HG03571 (cell line): ENCODE results near the gene PTGES.

Experiments
- ATAC-seq: cut with Tn5 transposase; IDR thresholded peaks from one replicate; pipeline ENCODE4 v1.9.1; 2021; ENCODE audit not compliant: unreplicated experiment

The PTGES gene

DNA sequence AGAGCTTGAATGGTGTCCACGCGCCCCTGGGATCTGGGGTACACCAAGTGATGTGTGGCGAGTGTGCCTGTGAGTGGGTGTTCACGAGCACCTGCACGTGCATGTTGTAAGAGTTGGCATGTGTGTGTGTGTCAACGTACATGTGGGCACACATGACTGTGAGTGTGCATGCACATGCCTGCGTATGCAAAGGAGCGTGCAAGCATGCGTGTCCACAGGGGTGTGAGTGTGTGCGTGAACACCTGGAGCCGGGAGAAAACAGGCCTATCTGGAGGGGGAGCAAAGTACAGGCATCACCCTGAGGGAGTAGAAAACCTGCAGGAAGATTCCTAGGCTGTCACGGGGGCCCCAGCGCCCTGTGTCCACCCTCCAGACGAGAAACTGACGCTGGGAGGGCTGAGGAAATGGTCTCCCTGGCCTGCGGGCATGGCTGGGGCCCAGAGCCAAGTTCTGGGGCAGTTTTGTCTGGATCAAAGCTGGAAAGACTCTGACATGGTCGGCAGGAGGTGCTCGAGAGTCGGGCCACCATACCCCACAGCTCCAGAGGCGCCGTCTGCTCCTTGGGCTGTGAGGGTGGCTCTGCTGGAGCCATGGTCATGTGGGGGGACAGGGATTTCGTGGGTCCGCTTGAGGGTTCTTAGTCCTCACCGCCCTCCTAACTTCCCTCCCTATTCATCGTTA is 31.8 kb downstream of the PTGES start:
- no peak for ATAC-seq

DNA sequence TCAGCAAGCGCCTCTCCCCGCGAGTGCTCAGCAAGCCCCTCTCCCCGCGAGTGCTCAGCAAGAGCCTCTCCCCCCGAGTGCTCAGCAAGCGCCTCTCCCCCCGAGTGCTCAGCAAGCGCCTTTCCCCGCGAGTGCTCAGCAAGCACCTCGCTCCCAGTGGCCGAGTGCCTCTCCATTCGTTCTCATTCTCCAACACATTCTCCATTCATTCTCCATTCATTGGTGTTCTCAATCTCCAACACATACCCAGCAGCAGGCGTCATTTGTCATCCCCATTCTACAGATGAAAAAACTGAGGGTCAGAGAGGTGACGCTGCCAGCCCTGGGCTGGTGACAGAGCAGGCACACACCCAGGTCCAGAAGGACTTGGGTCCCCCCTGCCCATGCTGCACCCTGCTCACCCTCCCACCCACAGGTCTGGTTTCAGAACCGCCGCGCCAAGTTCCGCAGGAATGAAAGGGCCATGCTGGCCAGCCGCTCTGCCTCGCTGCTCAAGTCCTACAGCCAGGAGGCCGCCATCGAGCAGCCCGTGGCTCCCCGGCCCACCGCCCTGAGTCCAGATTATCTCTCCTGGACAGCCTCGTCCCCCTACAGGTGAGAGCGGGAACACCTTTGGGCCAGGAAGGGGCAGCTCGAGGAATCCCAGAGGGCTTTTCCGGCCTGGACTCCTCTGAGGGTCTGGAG is 32.5 kb downstream of the PTGES start:
- no peak for ATAC-seq

DNA sequence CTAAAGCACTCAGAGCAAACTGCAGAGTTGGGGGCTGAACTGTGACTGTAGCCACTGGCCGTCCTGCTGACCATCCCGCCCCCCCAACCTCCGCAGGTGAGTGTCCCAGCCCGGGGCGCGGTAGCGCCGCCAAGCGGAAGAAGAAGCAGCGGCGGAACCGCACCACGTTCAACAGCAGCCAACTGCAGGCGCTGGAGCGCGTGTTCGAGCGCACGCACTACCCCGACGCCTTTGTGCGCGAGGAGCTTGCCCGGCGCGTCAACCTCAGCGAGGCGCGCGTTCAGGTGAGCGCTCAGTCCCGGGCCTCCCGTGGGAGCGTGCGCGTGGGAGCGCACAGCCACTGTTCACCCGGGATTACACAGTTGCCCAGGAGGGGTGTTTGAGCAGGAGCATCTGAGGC is 33.7 kb downstream of the PTGES start:
- ATAC-seq = no peak

DNA sequence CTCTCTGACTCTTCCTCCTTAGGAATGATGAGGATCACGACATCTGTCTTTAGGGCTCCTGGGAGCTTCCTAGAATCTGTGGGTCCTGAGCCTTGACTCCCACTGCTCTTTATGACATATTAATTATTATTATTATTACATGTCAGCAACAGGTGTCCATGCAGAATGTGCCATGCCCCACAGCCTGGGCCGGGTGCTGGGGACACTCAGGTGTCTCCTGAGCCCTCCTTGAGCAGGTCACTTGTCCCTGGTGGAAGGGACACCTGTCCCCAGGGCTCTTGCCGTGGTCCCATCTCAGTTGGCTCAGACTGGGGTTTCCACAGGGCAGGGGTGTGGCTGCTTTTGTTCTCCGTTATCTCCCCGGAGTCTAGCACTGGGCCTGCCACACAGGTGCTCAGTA is 34.2 kb downstream of the PTGES start:
- no peak for ATAC-seq

DNA sequence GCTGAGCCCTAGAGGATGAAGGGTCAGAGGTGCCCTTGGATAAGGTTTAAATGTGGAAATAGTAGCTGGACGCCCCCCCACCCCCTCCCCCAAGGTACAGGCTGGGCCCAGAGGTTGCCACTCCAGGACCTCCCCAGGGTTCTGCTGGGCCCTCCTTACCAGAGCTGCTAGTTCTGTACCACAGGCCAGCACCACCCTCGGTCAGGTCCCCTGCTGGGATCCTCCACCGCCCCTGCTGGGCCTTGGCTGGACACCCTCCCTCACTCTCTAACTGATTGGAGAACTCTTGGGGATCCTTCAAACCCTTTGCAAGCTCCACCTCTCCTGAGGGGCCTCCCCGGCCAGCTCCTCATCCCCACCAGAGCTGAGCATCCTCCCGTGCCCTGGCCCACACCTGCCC is 34.9 kb downstream of the PTGES start:
- ATAC-seq = no peak

DNA sequence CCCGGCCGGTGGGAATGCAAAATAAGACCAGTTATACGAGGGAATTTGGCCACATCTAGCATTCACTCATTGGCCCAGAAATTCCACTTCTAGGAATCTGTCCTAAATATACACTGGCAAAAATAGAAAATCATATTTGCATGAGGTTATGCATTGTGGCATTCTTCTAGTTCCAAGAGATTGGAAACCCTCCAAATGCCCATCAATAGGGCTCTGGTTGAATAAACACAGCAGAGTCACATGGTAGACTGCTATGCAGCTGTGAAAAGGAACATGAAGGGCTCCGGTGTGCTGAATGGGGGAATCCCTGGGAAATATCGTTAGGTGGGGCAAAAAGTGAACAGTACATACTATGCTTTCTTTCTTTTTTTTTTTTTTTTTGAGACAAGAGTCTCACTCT is 36.8 kb downstream of the PTGES start:
- ATAC-seq = no peak

DNA sequence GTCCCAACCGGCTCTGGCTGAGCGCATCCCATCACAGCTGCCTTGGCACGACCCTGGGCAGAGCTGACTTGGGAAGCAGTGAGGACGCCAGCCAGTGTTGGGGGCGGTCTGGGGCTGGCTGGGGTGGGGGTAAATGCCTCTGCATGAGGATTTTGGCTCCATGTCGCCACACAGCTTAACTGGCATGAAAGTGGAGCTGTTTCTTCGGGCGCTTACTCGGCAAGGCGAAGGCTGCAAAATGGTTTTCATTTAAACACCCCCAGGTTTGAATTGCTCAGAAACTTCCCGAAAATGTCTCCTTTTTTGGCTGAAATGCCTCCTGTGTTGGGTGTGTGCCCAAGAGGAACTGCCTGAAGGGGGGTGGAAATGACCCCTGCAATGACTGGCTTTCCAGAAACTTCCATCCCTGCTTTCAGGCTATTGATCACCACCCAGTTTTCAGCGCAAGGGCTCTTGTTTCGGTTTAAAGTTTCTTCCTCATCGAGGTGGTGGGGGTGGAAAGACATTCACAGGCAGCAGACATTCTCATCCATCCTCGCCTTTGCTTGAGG is 38.3 kb downstream of the PTGES start:
- ATAC-seq = no peak

DNA sequence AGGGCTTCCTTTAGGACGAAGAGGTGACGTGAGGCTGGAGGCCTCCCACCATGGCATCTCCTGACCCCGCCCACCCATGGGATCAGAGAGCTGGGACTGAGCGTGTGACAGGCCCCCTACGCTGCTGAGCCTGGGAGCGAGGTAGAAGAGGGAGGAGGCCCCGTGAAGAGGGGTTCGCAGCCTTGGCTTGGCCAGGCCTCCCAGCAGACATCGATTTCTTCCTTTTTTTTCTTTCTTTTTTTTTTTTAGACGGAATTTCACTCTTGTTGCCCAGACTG is 39.5 kb downstream of the PTGES start:
- no peak for ATAC-seq

DNA sequence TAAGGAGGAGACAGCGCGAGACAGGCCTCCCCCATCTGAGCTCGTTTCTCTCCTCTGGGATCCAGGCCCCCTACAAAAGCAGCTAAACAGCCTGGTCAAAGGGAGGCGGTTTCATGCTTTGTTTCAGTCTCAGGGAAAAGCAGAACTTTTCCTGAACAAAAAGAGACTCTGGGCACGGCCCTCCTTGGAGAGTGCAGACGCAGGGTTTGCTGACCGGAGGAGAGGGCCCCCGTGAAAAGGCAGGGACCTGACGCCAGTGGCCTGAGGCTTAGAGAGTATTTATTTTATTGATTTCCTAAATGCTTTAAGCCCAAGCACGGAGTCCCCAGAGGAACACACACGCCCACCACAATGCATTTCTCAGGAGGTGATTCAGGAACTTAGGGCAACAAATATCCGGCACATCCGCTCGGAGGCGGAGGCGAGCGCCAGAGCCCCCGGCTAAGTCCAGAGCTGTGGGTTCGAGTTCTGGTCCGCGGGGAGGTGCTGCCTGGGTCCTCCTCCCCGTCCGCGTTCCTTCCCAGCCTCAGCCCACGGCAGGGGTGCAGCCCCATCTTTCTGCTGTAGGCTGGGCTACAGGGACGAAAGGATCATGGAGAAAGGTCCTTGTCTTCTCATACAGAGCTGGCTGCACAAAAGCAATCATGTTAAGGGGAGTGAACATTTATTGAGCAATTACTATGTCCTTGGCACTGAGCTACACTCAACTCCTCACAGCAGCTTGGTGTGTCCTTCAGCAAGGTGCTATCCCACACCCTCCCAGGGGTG is 40.0 kb downstream of the PTGES start:
- ATAC-seq = no peak

DNA sequence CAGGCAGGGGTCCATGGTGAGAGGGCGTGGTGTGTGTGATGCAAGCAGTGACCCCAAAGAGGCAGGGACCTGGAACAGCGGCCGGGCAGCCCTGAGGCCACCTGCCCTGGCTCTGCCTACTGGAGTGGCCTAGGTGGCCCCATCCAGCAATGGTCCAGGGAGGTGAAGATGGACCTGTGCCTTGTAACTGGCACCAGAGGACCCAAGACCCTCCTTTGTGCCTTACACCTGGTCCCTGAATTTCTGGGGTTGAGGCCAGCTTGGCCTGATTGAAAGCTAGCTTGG is 42.7 kb downstream of the PTGES start:
- no peak for ATAC-seq

DNA sequence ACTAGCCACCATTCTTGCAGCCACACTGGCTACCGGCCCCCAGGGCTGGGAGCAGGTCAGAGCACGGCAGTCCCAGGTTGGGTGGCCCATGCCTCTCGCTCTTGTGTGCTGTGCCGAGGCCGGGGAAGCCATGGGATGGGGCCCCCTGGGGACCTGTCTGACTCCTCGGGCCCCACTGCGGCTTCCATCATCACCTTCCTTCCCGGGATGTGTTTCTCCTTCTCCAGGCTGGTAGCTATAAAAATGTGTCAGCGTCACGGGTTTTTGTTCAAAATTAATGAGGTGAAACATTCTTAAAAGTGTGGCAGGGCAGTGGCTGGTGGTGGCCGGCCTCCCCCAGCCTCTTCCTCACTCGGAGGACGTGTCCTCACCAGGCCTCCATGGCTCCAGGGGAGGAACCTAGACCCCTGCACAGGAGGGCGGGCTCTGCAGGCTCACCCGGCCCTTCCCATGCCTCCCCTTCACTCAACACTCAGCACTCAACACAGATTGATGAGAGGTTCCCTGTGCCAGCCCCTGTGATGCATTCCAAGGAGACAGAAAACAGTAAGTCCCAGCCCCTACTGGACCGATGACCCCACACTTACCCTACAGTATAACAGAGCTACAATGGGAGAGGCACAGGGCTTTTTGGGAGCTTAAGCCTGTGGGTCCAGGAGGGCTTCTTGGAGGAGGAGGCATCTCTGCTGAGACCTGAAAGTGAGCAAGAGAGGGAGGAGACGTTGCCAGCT is 43.2 kb downstream of the PTGES start:
- no peak for ATAC-seq

DNA sequence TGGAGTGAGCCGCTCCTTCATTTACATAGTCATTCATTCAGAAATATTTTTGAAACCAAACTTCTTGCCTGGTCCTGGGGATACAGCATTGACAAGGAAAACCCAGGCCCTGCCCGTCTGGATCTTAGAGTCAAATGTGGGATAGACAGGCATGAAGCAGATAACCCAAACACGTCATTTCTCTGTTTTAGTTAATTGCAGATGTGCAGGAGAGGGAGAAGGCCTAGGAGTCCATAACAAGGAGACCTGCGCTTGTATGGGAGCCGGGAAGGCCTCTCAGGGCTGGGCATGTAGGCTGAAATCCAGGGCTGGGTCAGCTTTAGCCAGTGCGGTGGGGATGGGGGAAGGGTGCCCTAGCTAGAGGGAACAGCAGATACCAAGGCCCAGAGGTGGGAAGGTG is 44.0 kb downstream of the PTGES start:
- ATAC-seq = no peak

DNA sequence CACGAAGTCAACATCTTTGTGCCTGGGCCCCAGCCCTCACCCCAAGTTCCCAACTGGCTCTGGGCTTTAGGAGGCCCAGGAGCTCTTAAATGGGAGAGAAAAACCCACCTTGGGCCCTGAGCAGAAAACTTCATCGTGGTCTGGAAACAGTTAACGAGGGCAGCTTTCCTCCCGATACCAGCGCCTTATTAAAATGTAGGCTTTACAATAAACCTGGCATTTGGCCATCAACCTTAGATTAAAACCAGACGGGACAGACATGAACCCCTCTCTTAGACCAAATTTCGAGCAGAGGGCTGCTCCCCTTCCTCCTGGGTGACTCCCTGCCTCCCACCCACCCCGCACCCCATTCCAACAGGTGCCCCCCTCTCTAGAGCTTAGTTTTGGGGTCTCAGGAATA is 48.0 kb downstream of the PTGES start:
- ATAC-seq = no peak

DNA sequence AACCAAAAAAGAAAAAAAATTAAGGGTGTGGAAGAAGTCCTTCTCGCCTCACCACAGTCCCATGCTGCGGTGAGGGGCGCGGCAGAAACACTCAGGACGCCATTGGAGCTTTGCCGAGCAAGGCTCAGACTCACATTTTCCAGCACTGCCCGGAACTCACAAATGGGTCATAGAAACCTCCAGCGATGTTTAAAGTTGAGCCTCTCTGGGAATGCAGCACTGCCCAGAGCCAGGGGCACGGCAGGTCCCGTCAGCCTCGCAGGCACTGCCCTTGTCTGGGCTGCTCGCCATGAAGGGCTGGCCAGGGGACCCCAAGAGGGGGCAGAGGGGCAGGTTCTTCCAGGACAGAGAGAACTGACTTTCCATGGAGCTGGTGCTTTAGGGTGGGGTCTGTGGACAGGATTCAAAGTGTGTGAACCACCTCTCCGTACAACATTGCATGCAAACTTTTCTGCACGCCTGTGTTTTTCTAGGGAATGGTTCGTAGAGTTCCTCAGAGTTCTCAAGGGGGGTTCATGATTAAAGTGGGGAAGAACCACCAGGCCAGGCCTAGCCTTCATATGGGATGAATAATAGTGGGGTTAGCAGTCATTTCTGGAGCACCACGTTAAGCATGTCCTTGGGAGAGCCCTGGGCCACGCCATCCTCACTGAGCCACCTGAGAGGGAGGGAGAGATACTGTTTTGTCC is 49.0 kb downstream of the PTGES start:
- ATAC-seq = no peak

DNA sequence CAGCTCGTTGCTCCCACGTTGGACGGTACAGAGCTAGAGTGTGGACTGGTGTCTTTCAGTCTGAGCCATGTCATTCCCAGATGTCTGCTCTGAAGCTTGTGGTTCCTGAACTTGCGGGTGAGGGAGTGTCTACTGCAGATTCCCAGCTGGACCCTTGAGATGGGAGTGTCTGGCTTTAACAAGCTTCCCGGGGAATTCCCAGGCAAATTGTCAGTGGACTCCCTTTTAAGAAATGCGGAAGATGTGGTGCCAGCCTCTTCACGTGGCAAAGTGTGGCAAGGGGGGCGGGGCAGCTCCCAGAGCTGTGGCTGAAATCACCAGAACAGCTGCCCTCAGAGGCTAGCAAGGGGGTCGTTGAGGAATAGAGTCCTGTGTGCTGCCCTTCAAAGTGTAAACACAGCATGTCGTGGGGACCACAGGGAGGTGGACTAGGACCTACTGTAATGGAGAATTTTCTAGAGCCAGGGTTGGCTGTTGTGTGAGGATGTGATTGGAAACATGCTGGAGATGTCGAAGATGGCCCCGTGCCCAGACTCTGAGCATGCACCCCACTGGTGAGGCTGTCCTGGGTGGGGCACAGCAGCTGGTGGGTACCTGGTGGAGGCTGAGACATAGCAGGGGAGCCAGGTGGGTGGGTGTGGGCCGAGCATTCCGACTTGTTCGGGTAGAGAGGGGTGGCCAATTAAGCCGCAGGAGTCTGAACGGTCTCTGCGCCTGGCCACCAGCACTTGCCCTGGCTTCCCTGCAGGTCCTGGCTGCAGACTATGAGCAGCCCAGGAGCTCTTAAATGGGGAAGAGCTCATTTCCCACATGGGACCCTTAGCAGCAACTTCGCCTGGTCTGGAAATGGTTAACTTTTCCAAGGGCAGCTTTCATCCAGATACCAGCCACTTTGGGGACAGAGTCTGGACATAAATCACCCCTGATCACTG is 50.0 kb downstream of the PTGES start:
- no peak for ATAC-seq

DNA sequence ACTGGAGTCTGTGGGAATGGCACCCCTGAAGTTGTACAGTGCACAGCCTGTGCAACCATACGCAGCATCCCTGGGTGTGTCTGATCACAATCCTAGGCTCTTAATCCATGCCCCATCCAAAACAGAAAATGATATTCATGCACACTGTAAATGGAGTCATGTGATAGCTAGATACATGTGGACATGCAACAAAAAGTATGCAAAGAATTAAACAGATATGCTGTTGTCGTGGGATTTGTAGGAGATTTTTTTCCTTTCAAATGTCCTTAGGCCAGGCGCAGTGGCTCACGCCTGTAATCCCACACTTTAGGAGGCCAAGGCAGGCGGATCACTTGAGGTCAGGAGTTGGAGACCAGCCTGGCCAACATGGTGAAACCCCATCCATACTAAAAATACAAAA is 51.3 kb downstream of the PTGES start:
- ATAC-seq = no peak

DNA sequence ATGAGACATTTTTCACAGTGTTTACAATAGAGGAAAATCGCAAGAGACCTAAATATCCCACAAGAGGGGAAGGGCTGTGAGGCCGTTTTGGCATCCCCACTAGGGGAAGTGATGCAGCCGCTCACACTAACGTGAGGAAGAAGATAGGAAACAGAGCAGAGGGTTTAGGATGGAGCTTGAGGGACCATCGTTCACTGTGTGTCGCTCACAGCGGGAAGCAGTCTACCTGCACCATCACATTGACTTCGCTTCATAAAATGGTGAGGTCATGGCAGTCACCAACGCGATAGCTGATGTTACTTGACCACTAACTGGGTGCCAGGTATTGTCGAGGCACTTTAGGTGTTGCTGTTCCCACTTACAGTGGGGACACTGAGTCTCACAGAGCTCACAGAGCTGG is 51.8 kb downstream of the PTGES start:
- no peak for ATAC-seq

DNA sequence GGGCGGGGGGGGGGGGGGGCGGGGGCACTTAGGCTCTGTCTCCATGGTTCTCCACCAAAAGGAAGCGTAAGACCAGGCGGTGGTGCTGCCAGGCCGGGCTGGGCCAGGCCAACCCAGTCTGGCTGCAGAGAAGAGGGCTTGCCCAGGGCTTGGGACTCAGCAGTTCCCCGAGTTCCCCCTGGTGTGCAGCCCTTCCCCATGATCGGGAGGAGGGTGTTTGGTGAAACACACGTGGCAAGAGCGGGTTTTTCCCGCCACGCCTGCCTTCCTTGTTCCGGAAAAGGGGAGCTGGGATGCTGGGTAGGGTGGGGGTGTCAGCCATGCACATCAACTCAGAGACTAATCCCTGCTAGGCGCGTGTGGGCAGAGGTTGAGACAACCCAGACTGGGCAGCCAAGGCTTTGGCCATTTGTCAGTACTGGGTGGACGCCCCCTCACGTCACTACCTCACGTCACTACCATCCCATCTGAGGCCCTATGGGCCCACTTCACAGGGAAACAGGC is 54.5 kb downstream of the PTGES start:
- no peak for ATAC-seq

DNA sequence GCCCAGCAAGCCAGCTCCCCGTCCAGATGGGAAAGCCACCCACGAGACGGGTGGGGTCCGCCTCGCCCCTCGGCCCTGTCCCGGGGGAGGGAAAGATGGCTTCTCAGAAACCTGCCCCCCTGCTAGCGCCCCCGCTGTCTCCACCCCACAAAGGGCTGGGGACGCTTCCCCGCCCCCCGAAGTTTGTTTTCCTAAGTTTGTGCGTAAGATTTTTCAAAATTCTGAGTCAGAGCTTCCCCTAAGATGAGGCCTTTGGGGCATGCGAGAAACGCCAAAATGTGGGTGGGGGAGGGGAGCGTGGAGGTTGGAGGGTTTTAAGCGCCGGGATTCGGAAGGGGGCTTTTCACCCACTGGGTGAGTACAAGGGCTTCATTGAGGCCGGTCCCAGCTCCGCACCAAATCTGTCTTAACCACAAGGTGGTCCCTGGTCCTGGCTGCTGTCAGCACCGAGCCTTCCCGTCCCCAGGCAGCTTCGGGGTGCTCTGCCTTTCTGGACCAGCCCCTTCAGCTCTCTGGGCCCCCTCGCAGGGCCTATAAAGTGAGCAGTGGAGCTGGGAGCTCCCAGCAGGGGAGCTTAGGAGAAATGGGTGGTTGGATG is 55.1 kb downstream of the PTGES start:
- ATAC-seq = no peak
